Muscle of arm (tissue), 12 donors: ENCODE results near the gene LCTL. TPM values are rescaled to one million over a fixed set of nuclear protein-coding genes. Genes with fewer than 3 reads are reported as not detected.
"Not testable (repeated sequence)": the region's sequence is repeated elsewhere in the genome, so short reads cannot be mapped to it uniquely, and the experiment has no call there.

Experiments used
- DNase-seq: peaks from one replicate; pipeline ENCODE4 v3.0.0-alpha.2; 2013
- polyA plus RNA-seq, 12 donors: library from polyadenylated mRNA; unstranded; fragments of 120-200 nt; gene quantifications; one replicate each; pipeline ENCODE4 v1.2.1, GENCODE V29; 2013; ENCODE audit not compliant: insufficient read length in 12 of 12

The LCTL gene
- polyA plus RNA-seq, 12 donors = 0.09 to 0.62 (median 0.21) TPM; not detected in 2

DNA sequence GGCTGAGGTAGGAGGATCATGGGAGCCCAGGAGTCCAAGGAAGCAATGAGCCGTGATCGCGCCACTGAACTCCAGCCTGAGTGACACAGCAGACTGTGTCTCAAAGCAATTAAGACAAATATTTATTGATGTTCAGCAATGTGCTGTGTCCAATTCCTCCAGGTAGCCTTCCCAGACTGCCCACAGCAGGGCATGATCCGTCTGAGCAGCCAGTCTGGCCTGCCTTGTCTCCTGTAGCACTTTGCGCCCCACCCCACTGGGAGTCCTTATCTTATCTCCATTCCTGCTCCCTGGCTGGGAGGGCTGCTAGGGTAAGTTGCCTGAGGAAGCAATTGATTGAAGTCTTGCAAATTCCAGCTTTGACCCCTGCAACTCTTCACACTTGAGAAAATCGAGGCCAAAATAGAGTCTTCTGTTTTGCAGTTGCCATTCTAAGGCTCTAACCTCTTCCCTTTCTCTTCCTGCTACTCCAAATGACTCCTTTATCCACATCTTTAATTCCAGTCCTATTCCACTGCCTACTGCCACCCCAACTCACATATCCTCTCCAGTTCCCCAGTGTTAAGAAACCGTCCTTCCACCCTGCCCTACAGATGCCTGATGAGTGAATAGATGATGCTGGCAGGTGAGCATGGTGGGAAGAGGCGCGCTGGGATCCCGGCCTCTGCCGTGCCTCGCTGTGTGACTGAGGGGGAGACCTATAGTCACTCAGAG, 26.9 kb upstream of the LCTL start:
- DNase-seq = no peak

DNA sequence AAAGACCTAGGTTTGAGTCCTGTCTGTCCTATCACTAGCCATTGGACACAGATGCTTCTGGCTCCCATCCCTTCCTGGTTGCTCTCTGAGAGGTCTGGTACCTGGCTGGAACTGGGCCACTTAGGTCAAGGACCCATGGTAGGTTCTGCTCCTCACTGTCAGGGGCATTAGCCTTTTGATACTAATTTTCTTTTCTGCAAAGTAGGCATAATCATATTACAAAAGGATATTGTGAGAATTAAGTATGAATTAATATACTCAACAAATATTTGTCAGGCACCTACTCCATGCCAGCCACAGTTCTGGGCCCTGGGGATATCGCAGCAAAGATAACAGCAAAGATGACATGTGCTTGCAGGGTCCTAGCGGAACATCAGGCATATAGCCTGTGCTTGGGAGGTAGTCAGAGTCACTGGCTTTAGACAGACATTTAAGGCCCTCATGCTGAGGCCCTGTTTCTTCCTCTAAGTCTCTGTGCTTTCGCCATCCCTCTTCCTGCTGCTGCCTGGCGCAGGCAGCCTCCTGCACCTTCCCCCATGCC, 25.6 kb upstream of the LCTL start:
- no peak for DNase-seq

DNA sequence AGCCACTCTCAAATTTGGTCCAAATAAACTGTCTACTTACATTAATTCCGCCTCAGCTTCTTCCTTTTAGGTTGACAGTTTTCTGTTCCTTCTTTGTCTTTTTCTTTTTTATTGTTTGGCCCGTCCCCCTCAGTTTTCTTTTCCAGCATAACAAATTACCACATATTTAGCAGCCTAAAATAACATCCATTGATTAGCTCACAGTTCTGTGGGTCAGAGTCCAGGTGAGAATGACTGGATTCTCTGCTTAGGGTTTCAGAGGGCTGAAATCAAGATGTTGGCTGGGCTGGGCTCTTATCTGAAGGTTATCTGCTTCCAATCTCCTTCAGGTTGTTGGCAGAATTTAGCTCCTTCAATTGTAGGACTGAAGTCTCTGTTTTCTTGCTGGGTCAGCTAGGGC, 24.6 kb upstream of the LCTL start:
- no peak for DNase-seq

DNA sequence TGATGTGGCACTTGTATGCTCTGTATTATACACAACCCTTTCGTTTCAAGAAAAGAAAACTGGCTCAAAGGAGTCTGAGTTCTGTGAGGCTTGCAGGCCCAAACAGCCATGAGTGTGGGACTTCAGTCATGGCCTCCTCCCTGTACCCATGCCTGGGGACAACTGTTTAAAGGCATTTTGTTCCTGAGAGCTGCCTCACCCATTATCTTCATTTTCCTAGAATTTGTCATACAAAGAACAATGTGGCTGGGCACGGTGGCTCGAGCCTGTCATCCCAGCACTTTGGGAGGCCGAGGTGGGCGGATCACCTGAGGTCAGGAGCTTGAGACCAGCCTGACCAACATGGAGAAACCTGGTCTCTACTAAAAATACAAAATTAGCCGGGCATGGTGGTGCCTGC, 23.6 kb upstream of the LCTL start:
- not testable (repeated sequence) for DNase-seq

DNA sequence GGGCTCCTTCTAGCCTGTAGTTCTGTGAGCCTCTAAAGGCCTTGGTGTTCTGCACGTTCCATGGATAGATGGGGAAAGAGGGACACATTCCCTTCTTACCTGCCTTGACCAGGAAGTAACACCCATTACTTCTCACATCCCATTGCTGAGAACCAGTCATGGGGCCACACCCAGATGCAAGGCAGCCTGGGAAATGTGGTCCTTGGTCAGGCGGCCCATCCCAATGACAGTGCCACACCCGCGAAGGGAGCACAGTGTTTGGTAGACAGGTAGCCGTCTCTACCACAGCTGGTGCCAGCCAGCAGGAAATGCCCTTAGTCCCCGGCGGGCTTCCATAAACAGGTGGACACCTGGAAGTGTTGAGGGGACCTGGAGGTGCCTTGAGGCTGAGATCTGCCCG, 23.2 kb upstream of the LCTL start:
- DNase-seq = no peak

DNA sequence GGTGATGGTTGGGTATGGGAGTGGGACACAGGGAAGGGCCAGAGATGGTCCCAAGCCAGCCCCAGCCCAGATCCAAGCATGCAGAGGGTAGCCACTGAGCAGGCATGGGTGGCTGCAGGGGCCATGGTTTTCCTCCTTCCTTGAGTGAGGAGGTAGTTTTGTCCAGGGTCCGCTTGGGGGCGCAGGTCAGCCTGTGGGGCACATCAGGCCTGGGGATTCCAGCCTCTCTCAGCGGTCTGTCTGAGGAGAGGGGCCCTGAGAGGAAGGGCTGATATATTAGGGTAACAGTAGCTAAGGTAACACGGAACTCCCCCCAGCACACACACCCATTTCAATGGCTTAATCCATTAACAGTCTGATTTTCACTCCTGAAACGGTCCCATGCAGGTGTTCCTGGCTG, 22.7 kb upstream of the LCTL start:
- DNase-seq = no peak

DNA sequence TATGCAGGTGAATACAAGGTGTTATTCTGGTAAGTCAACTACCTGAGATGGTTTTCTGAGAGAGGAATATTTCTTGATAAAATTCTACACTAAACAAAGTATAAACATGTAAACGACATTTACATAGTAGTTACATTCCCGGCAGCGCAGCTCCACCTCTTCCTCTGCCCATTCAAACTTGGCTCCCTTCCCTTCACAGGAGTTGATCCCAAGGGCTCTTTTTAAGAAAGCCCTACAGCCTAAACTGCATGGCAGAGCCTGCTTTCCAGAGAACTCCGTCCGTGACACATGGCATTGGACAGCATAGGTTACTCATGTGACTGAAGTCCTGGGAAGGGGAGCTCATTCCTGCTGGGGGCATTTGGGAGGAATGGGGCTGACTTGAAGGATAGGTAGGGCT, 22.0 kb upstream of the LCTL start:
- no peak for DNase-seq

DNA sequence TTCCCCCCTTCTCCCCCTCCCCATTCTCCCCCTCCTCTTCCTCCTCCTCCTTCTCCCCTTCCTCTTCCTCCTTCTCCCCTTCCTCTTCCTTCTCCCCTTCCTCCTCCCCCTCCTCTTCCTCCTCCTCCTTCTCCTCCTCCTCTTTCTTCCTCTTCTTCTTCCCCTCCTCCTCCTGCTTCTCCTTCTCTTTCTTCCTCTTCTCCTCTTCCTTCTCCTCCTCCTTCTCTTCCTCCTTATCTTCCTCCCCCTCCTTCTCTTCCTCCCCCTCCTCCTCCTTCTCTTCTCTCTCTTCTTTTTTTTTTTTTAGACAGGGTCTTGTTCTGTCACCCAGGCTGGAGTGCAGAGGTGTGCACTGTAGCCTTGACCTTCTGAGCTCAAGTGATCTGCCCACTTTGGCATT, 21.2 kb upstream of the LCTL start:
- no peak for DNase-seq

DNA sequence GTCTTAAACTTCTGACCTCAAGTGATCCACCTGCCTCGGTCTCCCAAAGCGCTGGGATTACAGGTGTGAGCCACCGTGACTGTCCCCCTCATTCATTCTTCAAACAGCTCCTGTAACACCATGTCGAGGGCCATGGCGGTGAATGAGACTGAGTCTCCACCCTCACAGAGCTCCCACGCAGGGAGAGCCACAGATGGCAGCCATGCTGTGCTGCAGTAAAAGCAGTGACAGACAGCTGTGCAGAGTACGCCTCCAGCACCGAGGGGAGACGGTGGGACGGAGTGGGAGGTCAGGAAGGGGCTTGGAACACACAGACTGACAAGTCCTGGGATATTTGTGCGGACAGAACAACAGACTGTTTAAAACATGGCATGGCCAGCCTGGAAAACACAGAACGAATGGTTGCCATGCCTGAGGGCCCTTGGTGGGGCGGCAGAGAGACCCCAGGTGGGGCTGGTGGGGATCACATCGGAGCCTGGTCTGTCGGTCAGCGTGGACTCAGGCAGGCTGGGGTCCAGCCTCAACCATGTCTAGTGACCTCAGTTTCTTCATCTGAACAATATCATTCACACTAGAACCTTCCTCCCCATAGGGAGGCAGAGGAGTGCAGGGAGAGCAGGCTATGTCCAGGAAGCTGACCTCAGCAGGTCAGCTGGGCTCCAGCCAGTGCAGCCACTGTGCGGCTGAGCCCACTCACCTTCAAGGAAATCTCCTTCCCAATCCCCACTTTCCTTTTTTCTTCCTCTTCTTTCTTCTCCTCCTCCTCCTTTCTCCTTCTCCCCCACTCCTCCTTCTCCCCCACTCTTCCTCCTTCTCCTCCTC, 20.6 kb upstream of the LCTL start:
- no peak for DNase-seq

DNA sequence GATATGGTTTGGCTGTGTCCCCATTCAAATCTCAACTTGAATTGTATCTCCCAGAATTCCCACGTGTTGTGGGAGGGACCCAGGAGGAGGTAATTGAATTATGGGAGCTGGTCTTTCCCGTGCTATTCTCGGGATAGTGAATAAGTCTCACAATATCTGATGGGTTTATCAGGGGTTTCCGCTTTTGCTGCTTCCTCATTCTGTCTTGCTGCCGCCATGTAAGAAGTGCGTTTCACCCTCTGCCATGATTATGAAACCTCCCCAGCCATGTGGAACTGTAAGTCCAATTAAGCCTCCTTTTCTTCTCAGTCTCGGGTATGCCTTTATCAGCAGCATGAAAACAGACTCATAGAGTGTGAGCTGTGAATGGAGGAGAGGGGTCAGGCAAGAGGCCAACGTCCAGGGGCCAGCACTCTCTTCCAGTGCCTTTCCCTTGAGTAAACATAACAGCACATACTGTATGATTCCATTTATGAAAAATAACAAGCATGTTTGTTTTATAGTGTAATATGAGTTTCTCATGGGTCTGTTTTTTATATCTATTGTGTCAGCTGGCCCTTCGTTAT, 16.3 kb upstream of the LCTL start:
- no peak for DNase-seq

DNA sequence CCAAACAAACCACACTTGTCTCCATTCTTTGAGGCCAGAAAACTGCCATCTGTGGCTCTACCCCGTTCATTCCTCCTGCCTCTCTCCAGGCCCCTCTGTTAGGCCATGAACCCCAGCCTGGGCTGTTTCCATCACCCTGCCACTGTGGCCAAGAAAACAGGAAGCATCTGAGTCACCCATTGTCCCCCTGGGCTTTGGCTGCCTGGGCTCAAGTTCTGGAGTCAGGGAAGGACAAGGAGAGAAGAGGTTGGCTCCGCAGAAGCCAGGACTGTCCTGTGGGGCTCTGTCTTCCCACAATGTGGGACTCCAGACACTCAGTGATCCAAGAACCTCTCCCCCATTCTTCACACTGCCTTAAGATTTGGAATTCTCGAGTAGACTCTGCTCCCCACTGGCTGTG, 14.8 kb upstream of the LCTL start:
- DNase-seq = no peak

DNA sequence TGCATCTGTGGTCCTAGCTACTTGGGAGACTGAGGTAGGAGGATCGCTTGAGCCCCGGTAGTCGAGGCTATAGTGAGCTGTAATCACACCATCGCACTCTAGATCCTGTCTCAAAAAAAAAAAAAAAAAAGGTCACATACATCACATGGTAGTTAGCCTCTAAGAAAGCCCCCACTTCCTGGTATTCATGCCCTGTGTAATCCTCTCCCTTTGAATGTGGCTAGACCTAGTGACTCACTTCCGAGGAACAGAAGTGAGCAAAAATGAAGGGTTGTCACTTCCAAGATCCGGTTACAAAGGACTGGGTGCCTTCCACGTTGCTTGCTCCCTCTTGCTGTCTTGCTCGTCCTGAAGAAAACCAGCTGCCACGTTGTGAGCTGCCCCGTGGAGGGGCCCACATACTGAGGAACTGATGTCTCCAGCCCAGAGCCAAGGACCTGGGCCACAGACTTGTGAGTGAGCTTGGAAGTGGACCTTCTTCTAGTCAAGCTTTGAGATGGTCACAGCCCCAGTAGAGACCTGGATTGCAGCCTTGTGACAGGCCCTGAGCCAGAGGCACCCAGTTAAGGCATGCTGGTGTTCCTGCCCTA, 12.6 kb upstream of the LCTL start:
- DNase-seq = no peak

DNA sequence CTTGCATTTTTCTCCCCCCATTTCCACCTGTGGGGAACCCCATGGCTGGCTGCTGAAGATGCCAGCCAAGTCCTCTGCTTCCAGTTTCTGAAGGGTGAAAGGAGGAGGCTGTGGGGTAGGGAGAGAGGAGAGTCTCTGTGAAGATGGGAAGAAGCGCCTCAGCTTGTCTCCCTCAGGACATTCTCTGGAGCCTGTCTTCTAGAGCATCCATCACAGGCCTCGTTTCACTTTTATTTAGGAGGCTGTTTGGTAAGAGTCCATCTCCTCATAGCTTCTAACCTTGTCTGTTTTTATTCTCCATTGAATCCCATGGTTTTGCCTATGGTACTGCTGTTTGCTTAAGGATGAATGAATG, 8.8 kb upstream of the LCTL start:
- peak; percentile 65 for DNase-seq

DNA sequence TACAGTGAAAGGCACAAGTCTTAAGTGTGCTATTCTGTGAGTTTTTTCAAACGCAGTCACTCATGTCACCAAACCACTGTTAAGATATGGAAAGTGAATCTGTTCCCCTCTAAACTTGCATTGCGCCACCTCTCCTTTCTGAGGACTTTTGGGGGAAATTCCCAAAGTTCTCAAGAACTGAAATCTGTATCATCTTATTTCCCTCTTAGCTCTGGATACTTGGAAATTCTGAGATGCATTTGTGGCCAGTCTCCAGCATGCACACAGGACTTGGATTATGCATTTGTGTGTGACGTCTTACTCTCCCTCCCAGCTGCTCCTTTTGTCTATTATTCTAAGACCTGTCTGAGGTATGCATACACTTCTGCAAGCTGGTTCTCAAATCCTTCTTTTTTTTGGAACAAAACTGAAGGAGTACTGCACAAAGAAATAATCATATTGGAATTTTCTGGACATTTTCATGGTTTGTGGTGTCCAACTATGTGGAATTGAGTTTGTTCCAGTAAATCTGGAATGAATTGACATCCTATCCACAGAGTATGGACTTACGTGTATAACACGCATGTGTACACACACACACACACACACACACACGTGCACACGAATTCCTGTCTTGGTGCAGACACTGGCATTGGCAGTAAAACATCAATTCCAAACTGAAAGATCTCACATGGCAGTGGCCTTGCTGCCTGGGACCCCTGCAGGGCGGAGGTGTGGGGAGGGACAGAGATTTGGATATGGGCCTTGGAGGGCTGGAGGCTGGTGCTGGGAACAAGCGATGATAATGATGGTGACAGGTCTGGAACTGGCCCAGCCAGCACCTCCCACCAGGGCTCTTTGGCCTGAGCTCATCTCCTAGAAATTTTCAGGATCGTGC, 8.2 kb upstream of the LCTL start:
- peak; percentile 90 for DNase-seq

DNA sequence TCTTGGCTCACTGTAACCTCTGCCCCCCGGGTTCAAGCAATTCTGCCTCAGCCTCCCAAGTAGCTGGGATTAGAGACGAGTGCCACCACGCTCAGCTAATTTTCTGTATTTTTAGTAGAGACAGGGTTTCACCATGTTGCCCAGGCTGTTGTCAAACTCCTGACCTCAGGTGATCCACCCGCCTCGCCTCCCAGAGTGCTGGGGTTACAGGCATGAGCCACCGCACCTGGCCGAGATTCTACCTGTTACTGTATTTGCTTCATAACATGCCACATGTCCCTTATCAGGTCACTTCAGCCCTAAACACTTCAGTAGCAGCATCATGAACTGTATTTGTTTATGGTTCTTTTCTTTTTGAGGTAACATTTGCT, 7.5 kb upstream of the LCTL start:
- DNase-seq = no peak

DNA sequence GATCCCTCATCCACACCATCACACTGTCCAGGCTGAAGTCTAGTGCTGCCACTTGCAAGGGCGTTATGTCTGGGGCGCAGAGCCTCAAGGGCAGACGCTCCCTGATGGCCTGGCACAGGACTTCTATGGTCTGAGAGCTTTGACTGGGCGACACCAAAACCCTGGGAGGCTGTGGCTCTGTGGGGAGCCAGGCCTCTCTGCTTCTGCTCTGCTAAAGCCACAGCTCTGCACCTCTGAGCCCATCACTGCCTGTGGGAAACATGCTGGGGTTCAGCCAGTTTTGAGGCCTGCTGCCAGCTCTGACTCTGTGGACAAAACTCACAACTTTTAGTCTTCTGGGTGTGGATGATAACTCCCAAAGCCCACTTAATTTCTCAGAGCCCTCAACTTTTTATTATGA, 6.3 kb upstream of the LCTL start:
- DNase-seq = no peak

DNA sequence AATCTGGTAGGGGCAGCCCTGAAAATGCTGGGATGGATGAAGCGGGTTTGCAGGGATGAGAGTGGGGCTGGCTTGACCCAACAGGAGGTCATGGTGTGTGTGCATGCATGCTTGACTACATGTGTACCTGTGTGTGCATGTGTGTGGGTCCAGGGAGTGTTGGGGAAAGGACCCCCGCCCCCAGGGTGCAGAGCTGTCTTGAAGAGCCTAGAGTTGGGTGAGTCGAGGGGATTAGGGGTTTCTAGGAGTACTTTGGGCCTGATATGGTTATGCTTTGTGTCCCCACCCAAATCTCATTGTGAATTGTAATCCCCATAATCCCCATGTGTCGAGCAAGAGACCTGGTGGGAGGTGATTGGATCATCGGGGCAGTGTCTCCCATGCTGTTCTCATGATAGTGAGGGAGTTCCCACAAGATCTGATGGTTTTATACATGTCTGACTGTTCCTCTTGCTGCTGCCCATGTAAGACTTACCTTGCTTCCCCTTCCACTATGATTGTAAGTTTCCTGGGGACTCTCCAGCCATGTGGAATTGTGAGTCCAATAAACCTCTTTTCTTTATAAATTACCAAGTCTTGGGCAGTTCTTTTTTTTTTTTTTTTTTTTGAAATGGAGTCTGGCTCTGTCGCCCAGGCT, 5.2 kb upstream of the LCTL start:
- DNase-seq = no peak

DNA sequence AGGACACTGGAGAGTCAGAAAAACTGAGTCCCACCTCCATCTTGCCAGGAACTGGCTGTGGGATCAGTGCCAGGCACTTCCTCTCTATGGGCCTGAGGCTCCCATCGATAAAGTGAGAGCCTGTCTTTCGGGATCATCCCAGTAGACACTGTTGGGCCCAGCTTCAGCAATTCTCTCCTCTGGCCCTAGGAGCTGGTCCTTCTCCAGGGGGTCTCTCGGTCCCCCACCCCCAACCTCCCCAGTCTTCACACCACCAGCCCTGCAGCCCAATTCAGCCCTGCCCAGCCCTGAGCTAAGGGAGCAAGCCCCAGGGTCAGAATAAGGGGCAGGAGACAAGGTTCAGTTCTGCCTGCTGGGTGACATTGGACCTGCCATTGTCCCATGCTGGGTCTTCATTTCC, 4.5 kb upstream of the LCTL start:
- no peak for DNase-seq

DNA sequence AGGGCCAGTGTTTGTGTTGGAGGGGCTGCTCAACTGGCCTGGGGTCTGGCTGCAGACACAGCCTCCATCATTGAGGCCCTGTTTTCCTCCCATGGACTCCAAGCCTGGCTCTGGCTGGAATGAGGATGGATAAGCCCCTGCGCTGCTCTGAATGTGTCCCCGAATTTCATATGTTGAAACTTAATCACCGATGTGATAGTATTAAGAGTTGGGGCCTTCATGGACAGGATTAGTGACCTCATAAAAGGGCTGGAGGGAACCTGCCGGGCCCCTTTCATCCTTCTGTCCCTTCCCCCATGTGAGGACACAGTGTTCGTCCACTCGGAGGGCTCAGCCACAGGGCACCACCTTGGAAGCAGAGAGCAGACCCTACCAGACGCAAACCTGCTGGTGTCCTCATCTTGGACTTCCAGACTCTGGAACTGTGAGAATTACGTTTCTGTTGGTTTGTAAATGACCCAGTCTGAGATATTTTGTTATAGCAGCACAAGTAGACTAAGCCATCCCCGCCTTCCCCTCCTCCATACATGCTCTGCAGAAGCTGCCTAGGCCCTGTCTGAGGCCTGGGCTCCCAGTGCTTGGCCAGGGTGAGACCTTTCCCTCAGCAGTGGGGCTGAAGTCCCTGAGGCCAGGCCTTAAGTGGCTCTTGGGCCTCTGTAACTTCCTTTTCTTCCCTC, 3.8 kb upstream of the LCTL start:
- DNase-seq = no peak

DNA sequence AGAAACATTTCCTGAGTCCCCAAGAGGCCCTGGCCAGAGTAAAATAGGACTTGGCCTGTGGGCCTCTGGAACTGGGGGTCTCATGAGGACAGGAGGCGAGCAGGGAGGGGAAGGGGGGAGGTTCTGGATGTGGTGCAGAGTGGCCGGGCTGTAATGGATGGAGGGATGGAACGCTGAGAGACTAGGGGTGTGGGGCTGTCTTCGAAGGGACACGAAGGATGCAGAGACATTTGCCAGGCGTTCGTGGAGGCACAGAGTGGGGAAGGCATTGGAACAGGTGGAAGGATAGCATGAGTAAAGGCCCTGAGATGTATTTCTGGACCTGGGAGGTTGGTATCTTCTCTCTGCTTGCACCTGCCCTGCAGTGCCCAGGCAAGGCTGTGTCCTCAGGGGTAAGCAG, 2.1 kb upstream of the LCTL start:
- DNase-seq = no peak
